IPS-NIHi7 (cell line): Measurements from ENCODE around the gene LPAR1.

Experiments used
- DNase-seq: peaks from one replicate; pipeline ENCODE4 v3.0.0; 2012; ENCODE audit warnings: mixed read lengths; ENCODE audit errors: extremely low spot score

The LPAR1 gene

GRCh38 chr9:111037708-111038330 lies 451 bp downstream of the LPAR1 start:
- DNase-seq, result peak; percentile 63

- no peak for DNase-seq
These were observed 938 bp downstream of the LPAR1 start for GRCh38 chr9:111037356-111037707.

GRCh38 chr9:111036946-111037345 lies 1.3 kb downstream of the LPAR1 start:
- no peak for DNase-seq

- DNase-seq, result peak; percentile 63
These were observed 1.9 kb downstream of the LPAR1 start for GRCh38 chr9:111036429-111036789.

- no peak for DNase-seq
These were observed 2.5 kb downstream of the LPAR1 start for GRCh38 chr9:111035543-111036428.

GRCh38 chr9:111034898-111035539 lies 3.3 kb downstream of the LPAR1 start:
- no peak for DNase-seq

- DNase-seq, result no peak
These were observed 3.9 kb downstream of the LPAR1 start for GRCh38 chr9:111034170-111034897.

GRCh38 chr9:111030492-111030891 lies 7.8 kb downstream of the LPAR1 start:
- DNase-seq, result no peak

- DNase-seq, result no peak
These were observed 9.0 kb downstream of the LPAR1 start for GRCh38 chr9:111029260-111029659.

GRCh38 chr9:111027798-111028197 lies 10.5 kb downstream of the LPAR1 start:
- no peak for DNase-seq

- DNase-seq, result no peak
These were observed 15.1 kb downstream of the LPAR1 start for GRCh38 chr9:111023128-111023527.

- DNase-seq, result no peak
These were observed 17.7 kb downstream of the LPAR1 start for GRCh38 chr9:111020594-111020993.

GRCh38 chr9:111016426-111017045 lies 21.7 kb downstream of the LPAR1 start:
- no peak for DNase-seq

- DNase-seq, result no peak
These were observed 22.3 kb downstream of the LPAR1 start for GRCh38 chr9:111016016-111016415.

GRCh38 chr9:111013707-111014106 lies 24.6 kb downstream of the LPAR1 start:
- DNase-seq, result no peak

- no peak for DNase-seq
These were observed 25.0 kb downstream of the LPAR1 start for GRCh38 chr9:111013250-111013649.

GRCh38 chr9:111008158-111009075 lies 29.9 kb downstream of the LPAR1 start:
- DNase-seq, result no peak

GRCh38 chr9:111005746-111006470 lies 32.4 kb downstream of the LPAR1 start:
- no peak for DNase-seq

- DNase-seq, result no peak
These were observed 33.3 kb downstream of the LPAR1 start for GRCh38 chr9:111004936-111005335.

- no peak for DNase-seq
These were observed 35.1 kb downstream of the LPAR1 start for GRCh38 chr9:111003182-111003581.
